ENCODE data around the gene PACRG.

- TF ChIP-seq POLR2AphosphoS5 (IDR thresholded peaks at IDR 0.05; ENCODE audit: low read depth, low read length), result no peak
- no peak for TF ChIP-seq TAF1 (IDR thresholded peaks at IDR 0.05; ENCODE audit: borderline replicate concordance, insufficient read depth, low read length)
- TF ChIP-seq REST (IDR thresholded peaks at IDR 0.05; ENCODE audit: insufficient read depth in 1 of 2, low read depth in 2 of 2, low read length in 2 of 2), result no peak
- TF ChIP-seq FOXP2 (optimal IDR thresholded peaks at IDR 0.05; ENCODE audit: borderline replicate concordance, extremely low read depth, extremely low read length, insufficient read depth), result no peak
- no peak for TF ChIP-seq SIN3A (IDR thresholded peaks at IDR 0.05; ENCODE audit: borderline replicate concordance, insufficient read depth, low read length)
These were observed 503.7 kb downstream of the PACRG start for GRCh38 chr6:163231356-163232014.
